Tibial nerve (tissue), 4 donors: Measurements from ENCODE around the gene B4GALNT2. TPM values are rescaled to one million over a fixed set of nuclear protein-coding genes. Genes with fewer than 3 reads are reported as not detected.

Experiments
- DNase-seq, 2 donors: peaks; one replicate each; pipeline ENCODE4 v3.0.0-alpha.2; 2019; ENCODE audit warnings: low spot score in 2 of 2
- H3K27ac ChIP-seq, 4 donors: fragments of 200-600 bp; sonication (generic) in 3 of 4; one replicate each; pipeline ENCODE4 v1.5.1; 2017 to 2019; ENCODE audit warnings: mild to moderate bottlenecking in 1 of 4
- H3K27me3 ChIP-seq, 2 donors: fragments of 200-600 bp; sonication (generic) in 1 of 2; one replicate each; pipeline versions ENCODE4 v1.5.1 to v1.6.0; 2017 to 2019
- H3K36me3 ChIP-seq, 3 donors: fragments of 200-600 bp; sonication (generic); one replicate each; pipeline ENCODE4 v1.5.1; 2018 to 2019
- H3K4me1 ChIP-seq, 4 donors: fragments of 200-600 bp; sonication (generic) in 3 of 4; one replicate each; pipeline ENCODE4 v1.5.1; 2017 to 2019
- H3K4me3 ChIP-seq, 4 donors: fragments of 200-600 bp; sonication (generic) in 3 of 4; one replicate each; pipeline ENCODE4 v1.5.1; 2017 to 2019; ENCODE audit warnings: mild to moderate bottlenecking in 1 of 4, moderate library complexity in 1 of 4
- H3K9me3 ChIP-seq, 4 donors: fragments of 200-600 bp; sonication (generic) in 3 of 4; one replicate each; pipeline ENCODE4 v1.5.1; 2017 to 2019
- EP300 ChIP-seq, 2 donors: sonication (generic); formaldehyde crosslinking; IDR thresholded peaks; one replicate each; pipeline ENCODE4 v1.6.1; 2017; ENCODE audit warnings: antibody characterized with exemption in 2 of 2, mild to moderate bottlenecking in 1 of 2
- POLR2A ChIP-seq, 2 donors: fragments of 450-650 bp; IDR thresholded peaks; one replicate each; pipeline ENCODE4 v1.6.1; 2017; ENCODE audit warnings: antibody characterized with exemption in 2 of 2, mild to moderate bottlenecking in 2 of 2, moderate library complexity in 2 of 2
- WGBS, 2 donors: methylation state at CpG; one replicate each; pipeline ENCODE4 v1.1.5; 2018; 5-methylcytosine and 5-hydroxymethylcytosine counted together
- total RNA-seq, 4 donors: library from RNA; depleted of rRNA; stranded (reverse); fragments of >200 nt; gene quantifications; one replicate each; pipeline ENCODE4 v1.1.0, GENCODE V29; 2016
- TF ChIP-seq, protein P1 (sequence below), 5 experiments: fragments of 200-600 bp in 3 of 5; fragments of 450-650 bp in 2 of 5; sonication (generic) in 3 of 5; IDR thresholded peaks; one replicate each; pipeline ENCODE4 v1.5.1; 2016 to 2019; ENCODE audit warnings: antibody characterized with exemption in 5 of 5, mild to moderate bottlenecking in 3 of 5, moderate library complexity in 2 of 5

The B4GALNT2 gene
- total RNA-seq, 4 donors from 2014 or later = not detected

DNA sequence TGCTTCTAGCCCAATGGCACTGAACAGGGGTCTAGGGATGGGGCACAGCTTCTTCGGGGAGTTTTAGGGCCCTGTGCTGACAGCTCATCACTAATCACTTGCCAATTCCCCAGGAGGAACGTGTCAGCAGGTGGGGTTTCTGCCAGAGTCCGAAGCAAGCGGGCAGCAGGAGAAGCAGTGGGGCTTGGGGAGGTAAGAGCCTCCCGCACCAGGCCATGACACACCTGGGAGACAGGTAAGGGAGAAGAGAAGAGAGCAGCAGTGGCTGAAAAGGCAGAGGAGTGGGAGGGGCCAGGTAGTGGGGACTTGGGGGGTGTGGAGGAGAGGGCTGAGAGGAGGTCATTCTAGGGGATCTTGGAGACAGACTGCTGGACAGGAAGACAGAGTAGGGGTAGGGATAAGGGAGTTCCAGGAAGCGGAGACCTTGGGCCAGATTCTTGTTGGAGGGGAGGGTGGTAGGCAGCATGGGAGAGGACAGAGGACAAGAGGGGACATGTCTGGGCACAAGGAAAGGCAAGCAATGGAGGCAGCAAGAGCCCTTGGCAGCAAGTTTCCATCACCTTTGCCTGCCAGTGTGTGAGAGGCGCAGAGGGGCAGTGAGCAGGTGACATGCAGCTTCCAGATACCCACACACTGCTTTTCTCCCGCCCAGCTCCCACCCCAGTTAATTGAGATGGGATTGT, 93.1 kb downstream of the B4GALNT2 start:
- 74 to 79% methylated on average over 8 of the region's 8 CpGs for WGBS, 2 donors
- Histone ChIP-seq H3K27ac (no peak overlapping the region), H3K27me3 (peaks cover 0 to 93% of the 10 kb centered on the region in 2 donors)

More for the DNA sequence above, 93.1 kb downstream of the B4GALNT2 start:
- no peaks in the 10 kb centered on the region for H3K9me3 ChIP-seq
- no peak for DNase-seq
- H3K36me3 ChIP-seq = no peaks in the 10 kb centered on the region
- peaks cover 0 to 30% (median 22%) of the 10 kb centered on the region in 4 donors for H3K4me1 ChIP-seq
- TF ChIP-seq EP300 (IDR thresholded peaks at IDR 0.05) (no peak), POLR2A (IDR thresholded peaks at IDR 0.05) (no peak)
- TF ChIP-seq, protein P1, sequence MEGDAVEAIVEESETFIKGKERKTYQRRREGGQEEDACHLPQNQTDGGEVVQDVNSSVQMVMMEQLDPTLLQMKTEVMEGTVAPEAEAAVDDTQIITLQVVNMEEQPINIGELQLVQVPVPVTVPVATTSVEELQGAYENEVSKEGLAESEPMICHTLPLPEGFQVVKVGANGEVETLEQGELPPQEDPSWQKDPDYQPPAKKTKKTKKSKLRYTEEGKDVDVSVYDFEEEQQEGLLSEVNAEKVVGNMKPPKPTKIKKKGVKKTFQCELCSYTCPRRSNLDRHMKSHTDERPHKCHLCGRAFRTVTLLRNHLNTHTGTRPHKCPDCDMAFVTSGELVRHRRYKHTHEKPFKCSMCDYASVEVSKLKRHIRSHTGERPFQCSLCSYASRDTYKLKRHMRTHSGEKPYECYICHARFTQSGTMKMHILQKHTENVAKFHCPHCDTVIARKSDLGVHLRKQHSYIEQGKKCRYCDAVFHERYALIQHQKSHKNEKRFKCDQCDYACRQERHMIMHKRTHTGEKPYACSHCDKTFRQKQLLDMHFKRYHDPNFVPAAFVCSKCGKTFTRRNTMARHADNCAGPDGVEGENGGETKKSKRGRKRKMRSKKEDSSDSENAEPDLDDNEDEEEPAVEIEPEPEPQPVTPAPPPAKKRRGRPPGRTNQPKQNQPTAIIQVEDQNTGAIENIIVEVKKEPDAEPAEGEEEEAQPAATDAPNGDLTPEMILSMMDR (IDR thresholded peaks at IDR 0.05) = no peak
- no peak overlapping the region for H3K4me3 ChIP-seq

Other genes starting within 250 kb of the B4GALNT2 start
- 100 to 1,000 TPM in 1 of 4 donors, 10 to 100 TPM in 3; 71.4 to 103 (median 89.7) TPM for gene ATP5MC1, start 240.0 kb upstream of the B4GALNT2 start, total RNA-seq
- 10 to 100 TPM; 51.0 to 63.8 (median 56.8) TPM for gene UBE2Z, start 224.4 kb upstream of the B4GALNT2 start, total RNA-seq
- gene SNF8, start 187.9 kb upstream of the B4GALNT2 start, total RNA-seq = 100 to 1,000 TPM in 1 of 4 donors, 10 to 100 TPM in 3; 36.9 to 107 (median 75.6) TPM
- not detected for gene GIP, start 164.2 kb upstream of the B4GALNT2 start, total RNA-seq
- gene IGF2BP1, start 135.4 kb upstream of the B4GALNT2 start, total RNA-seq = not detected
- gene GNGT2, start 77.8 kb downstream of the B4GALNT2 start, total RNA-seq = 1 to 10 TPM in 1 of 4 donors, not detected in 3; 1.2 TPM
- 10 to 100 TPM in 3 of 4 donors, 1 to 10 TPM in 1; 9.6 to 14.4 (median 12.0) TPM for gene ABI3, start 77.9 kb downstream of the B4GALNT2 start, total RNA-seq
- 1 to 10 TPM in 1 of 4 donors, under 1 TPM in 2, not detected in 1; 0.21 to 1.3 (median 0.98) TPM for gene PHOSPHO1, start 98.0 kb downstream of the B4GALNT2 start, total RNA-seq
- gene ZNF652, start 229.5 kb downstream of the B4GALNT2 start, total RNA-seq = 10 to 100 TPM; 35.7 to 58.6 (median 43.9) TPM